Right atrium auricular region (tissue), 2 donors: ENCODE data around the gene STYK1. TPM values are rescaled to one million over a fixed set of nuclear protein-coding genes. Genes with fewer than 3 reads are reported as not detected.

Source experiments
- DNase-seq: peaks from one replicate; pipeline ENCODE4 v3.0.0-alpha.2; 2019; ENCODE audit warnings: low spot score
- H3K27ac ChIP-seq, 2 donors: fragments of 200-600 bp; sonication (generic); 1 replicate in 1 of 2; 2 replicates in 1 of 2; pipeline ENCODE4 v1.5.1; 2016 to 2019
- H3K27me3 ChIP-seq, 2 donors: fragments of 200-600 bp; sonication (generic); one replicate each; pipeline versions ENCODE4 v1.5.1 to v1.6.0; 2017 to 2019
- H3K36me3 ChIP-seq: fragments of 200-600 bp; sonication (generic); one replicate; pipeline ENCODE4 v1.5.1; 2016
- H3K4me1 ChIP-seq, 2 donors: fragments of 200-600 bp; sonication (generic); one replicate each; pipeline versions ENCODE4 v1.5.1 to v1.6.0; 2017 to 2019
- H3K4me3 ChIP-seq, 2 donors: fragments of 200-600 bp; sonication (generic); 1 replicate in 1 of 2; 2 replicates in 1 of 2; pipeline ENCODE4 v1.5.1; 2017 to 2019; ENCODE audit warnings: mild to moderate bottlenecking in 1 of 2, moderate library complexity in 1 of 2
- H3K9me3 ChIP-seq, 2 donors: fragments of 200-600 bp; sonication (generic); one replicate each; pipeline ENCODE4 v1.5.1; 2019
- total RNA-seq, 2 donors: library from RNA; depleted of rRNA; stranded (reverse); fragments of >200 nt; gene quantifications; one replicate each; pipeline ENCODE4 v1.1.0, GENCODE V29; 2016
- TF ChIP-seq, protein P1 (sequence below), 2 donors: fragments of 200-600 bp; sonication (generic); IDR thresholded peaks; one replicate each; pipeline ENCODE4 v1.5.1; 2019; ENCODE audit warnings: antibody characterized with exemption in 2 of 2

Gene STYK1
- total RNA-seq, 2 donors from 2014 or later, result 0.12 TPM; not detected in 1

DNA sequence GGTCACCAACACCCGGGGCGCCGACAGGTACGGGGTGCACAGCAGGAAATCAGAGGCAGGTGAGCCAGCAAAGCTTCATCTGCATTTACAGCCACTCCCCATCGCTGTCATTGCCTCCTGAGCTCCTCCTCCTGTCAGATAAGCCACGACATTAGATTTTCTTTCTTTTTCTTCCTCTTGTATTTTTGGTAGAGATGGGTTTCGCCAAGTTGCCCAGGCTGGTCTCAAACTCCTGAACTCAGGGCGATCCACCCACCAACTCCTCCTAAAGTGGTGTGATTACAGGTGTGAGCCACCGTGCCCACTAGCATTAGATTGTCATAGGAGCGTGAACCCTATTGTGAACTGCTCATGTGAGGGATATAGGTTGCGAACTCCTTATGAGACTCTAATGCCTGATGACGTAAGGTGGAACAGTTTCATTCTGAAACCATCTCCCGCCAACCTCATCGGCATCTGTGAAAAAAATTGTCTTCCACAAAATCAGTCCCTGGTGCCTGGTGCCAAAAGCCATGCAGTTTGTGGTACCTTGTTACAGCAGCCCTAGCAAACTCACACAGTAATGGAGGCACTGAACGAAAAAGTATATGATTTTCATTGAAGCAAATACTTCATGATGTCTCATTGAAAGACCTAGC lies 1.5 kb downstream of the STYK1 start:
- H3K9me3 ChIP-seq, result no peaks in the 10 kb centered on the region
- DNase-seq, result no peak
- H3K4me1 ChIP-seq, result peaks cover 0 to 10% of the 10 kb centered on the region in 2 donors
- no peak overlapping the region for H3K4me3 ChIP-seq
- no peaks in the 10 kb centered on the region for H3K36me3 ChIP-seq
- no peak overlapping the region for H3K27ac ChIP-seq
- TF ChIP-seq, protein P1, sequence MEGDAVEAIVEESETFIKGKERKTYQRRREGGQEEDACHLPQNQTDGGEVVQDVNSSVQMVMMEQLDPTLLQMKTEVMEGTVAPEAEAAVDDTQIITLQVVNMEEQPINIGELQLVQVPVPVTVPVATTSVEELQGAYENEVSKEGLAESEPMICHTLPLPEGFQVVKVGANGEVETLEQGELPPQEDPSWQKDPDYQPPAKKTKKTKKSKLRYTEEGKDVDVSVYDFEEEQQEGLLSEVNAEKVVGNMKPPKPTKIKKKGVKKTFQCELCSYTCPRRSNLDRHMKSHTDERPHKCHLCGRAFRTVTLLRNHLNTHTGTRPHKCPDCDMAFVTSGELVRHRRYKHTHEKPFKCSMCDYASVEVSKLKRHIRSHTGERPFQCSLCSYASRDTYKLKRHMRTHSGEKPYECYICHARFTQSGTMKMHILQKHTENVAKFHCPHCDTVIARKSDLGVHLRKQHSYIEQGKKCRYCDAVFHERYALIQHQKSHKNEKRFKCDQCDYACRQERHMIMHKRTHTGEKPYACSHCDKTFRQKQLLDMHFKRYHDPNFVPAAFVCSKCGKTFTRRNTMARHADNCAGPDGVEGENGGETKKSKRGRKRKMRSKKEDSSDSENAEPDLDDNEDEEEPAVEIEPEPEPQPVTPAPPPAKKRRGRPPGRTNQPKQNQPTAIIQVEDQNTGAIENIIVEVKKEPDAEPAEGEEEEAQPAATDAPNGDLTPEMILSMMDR (IDR thresholded peaks at IDR 0.05), result no peak
- H3K27me3 ChIP-seq, result peaks cover 0 to 8% of the 10 kb centered on the region in 2 donors

DNA sequence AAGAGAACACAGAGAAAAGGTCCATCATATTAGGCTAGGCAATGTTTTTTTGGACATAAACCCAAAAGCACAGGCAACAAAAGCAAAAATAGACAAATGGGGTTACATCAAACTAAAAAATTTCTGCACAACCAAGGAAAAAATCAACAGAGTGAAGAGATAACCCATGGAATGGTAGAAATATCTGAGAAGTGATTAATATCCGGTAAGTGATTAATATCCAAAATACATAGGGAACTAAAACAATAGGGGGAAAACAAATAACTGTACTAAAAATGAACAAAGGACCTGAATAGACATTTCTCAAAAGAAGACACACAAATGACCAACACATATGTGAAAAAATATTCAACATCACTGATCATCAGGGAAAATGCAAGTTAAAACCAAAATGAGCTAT lies 4.3 kb downstream of the STYK1 start:
- Histone ChIP-seq H3K27ac (no peak overlapping the region), H3K4me1 (peaks cover 0 to 10% of the 10 kb centered on the region in 2 donors), H3K4me3 (no peak overlapping the region), H3K36me3 (no peaks in the 10 kb centered on the region), H3K27me3 (peaks cover 0 to 8% of the 10 kb centered on the region in 2 donors), H3K9me3 (no peaks in the 10 kb centered on the region)
- DNase-seq, result no peak
- TF ChIP-seq, protein P1 (IDR thresholded peaks at IDR 0.05), result no peak

DNA sequence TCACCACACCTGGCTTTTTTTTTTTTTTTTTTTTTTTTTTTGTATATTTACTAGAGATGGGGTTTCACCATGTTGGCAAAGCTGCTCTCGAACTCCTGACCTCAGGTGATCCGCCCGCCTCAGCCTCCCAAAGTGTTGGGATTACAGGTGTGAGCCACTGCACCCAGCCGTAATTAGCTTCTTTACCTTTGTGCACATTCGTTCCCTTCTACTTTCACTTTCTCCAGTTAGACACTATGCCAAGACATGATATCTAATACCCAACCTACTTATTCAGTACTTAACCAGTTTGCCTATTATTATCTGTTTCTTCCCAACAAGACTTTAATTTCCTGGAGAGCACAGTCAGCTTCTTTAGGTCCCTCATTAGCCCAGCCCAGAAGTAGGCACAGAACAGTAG lies 5.3 kb downstream of the STYK1 start:
- Histone ChIP-seq H3K27ac (no peak overlapping the region), H3K36me3 (no peaks in the 10 kb centered on the region), H3K4me1 (peaks cover 0 to 1% of the 10 kb centered on the region in 2 donors), H3K4me3 (no peak overlapping the region), H3K9me3 (no peaks in the 10 kb centered on the region), H3K27me3 (peaks cover 0 to 5% of the 10 kb centered on the region in 2 donors)
- TF ChIP-seq, protein P1 (IDR thresholded peaks at IDR 0.05), result no peak
- no peak for DNase-seq

DNA sequence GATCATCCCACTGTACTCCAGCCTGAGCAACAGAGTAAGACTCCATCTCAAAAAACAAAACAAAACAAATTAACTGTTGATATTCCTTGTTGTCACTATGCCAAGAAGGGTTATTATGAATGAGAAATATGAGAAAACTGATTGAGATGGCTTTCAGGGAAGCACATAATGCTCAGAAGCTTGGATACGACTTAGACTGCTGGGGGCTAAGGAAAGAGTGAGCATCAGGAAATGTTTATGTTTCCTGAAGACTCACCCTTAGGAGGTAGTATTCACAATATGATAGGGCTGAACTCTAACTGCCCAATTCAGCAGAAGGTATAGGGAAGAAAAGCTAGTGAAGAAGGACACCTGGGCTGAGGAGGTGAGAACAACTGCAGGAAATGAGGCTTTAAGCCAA lies 6.3 kb downstream of the STYK1 start:
- TF ChIP-seq, protein P1 (IDR thresholded peaks at IDR 0.05), result no peak
- DNase-seq, result no peak
- Histone ChIP-seq H3K4me3 (no peak overlapping the region), H3K9me3 (no peaks in the 10 kb centered on the region), H3K4me1 (no peaks in the 10 kb centered on the region), H3K27ac (no peak overlapping the region), H3K27me3 (no peaks in the 10 kb centered on the region), H3K36me3 (no peaks in the 10 kb centered on the region)

DNA sequence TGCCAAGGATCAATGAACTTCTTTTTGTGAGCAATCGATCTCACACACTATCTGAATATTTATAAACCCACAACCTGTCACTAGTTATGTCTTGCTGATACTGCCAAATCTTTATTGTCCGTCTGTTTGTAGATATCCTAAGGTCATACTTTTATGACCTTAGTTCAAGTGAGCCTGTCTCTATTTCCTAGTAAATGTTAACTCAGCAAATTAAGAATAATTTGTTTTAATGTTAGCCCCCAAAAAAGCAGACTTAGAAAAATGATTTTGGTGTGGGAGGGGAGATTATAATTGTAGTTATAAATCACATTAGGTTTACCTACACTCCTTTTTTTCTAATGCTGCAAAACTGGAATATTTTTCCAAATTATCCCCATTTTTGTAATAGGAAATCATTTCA lies 9.4 kb downstream of the STYK1 start:
- Histone ChIP-seq H3K4me1 (no peaks in the 10 kb centered on the region), H3K36me3 (no peaks in the 10 kb centered on the region), H3K9me3 (no peaks in the 10 kb centered on the region), H3K27ac (no peak overlapping the region), H3K4me3 (no peak overlapping the region), H3K27me3 (no peaks in the 10 kb centered on the region)
- no peak for DNase-seq
- TF ChIP-seq, protein P1 (IDR thresholded peaks at IDR 0.05), result no peak

DNA sequence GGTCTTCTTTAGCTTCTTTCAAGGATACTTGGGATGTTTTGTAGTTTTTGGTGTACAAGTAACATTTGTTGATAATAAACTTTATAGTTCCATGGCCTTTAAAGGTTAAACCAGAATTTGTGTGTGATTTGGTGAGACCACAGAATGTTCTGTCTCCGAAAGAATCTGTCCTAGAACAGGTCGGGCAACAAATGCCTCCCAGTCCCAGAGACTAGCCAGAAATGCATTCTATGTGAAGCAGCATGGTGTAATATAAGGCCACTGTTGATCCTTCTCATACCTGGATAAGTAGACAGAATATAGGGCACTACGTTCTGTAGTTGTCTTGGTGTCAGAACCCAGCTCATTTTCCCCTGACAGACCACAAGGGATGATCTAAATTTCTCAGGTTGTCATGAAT lies 10.0 kb downstream of the STYK1 start:
- no peak for DNase-seq
- TF ChIP-seq, protein P1 (IDR thresholded peaks at IDR 0.05), result no peak
- Histone ChIP-seq H3K36me3 (no peaks in the 10 kb centered on the region), H3K4me3 (no peak overlapping the region), H3K4me1 (no peaks in the 10 kb centered on the region), H3K27ac (no peak overlapping the region), H3K27me3 (no peaks in the 10 kb centered on the region), H3K9me3 (no peaks in the 10 kb centered on the region)
